Ovary (tissue), 3 donors: ENCODE measurements around the gene LRRC19.

ENCODE experiments used
- EP300 ChIP-seq: sonication (generic); formaldehyde crosslinking; IDR thresholded peaks from one replicate; pipeline ENCODE4 v1.6.1; 2017; ENCODE audit warnings: antibody characterized with exemption
- POLR2A ChIP-seq: fragments of 450-650 bp; IDR thresholded peaks from one replicate; pipeline ENCODE4 v1.6.1; 2017; ENCODE audit warnings: antibody characterized with exemption, mild to moderate bottlenecking, moderate library complexity
- TF ChIP-seq, protein P1 (sequence below), 3 donors: fragments of 450-650 bp in 2 of 3; fragments of 200-600 bp in 1 of 3; IDR thresholded peaks; one replicate each; pipeline versions ENCODE4 v1.5.1 to v1.8.0; 2016 to 2022; ENCODE audit warnings: antibody characterized with exemption in 3 of 3, mild to moderate bottlenecking in 1 of 3
- donor health status: DM: no; HTN: no; CAD: no.

DNA sequence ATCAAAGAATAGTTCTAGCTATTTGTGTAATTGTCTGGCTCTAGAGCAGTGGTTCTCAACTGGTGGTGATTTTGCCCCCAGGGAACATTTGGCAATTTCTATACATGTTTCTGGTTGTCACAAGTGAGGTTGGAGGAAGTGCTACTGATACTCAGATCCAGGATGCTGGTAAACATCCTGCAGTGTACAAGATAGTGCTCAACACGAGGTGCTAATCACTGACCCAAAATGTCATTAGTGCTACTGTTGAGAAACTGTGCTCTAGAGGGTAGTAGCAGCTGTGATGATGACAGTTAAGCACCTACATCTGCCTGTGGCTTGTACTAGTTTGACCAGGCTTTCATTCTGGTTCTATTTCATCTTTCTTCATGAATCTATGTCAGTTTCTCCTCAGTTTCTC is 22.1 kb downstream of the LRRC19 start:
- TF ChIP-seq, protein P1, sequence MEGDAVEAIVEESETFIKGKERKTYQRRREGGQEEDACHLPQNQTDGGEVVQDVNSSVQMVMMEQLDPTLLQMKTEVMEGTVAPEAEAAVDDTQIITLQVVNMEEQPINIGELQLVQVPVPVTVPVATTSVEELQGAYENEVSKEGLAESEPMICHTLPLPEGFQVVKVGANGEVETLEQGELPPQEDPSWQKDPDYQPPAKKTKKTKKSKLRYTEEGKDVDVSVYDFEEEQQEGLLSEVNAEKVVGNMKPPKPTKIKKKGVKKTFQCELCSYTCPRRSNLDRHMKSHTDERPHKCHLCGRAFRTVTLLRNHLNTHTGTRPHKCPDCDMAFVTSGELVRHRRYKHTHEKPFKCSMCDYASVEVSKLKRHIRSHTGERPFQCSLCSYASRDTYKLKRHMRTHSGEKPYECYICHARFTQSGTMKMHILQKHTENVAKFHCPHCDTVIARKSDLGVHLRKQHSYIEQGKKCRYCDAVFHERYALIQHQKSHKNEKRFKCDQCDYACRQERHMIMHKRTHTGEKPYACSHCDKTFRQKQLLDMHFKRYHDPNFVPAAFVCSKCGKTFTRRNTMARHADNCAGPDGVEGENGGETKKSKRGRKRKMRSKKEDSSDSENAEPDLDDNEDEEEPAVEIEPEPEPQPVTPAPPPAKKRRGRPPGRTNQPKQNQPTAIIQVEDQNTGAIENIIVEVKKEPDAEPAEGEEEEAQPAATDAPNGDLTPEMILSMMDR (IDR thresholded peaks at IDR 0.05), result no peak
- TF ChIP-seq POLR2A (no peak), EP300 (no peak)
